Fibroblast of skin of scalp (primary cell): Measurements from ENCODE around the gene MRM2. TPM values are rescaled to one million over a fixed set of nuclear protein-coding genes. Genes with fewer than 3 reads are reported as not detected.
"Not testable (repeated sequence)": the region's sequence is repeated elsewhere in the genome, so short reads cannot be mapped to it uniquely, and the experiment has no call there.

Source experiments
- DNase-seq: peaks from one replicate; pipeline ENCODE4 v3.0.0-alpha.2; 2013
- polyA plus RNA-seq, 2 experiments: library from polyadenylated mRNA; unstranded; fragments of 120-200 nt; gene quantifications; one replicate each; pipeline ENCODE4 v1.2.1, GENCODE V29; 2013; ENCODE audit not compliant: insufficient read length in 2 of 2

Gene MRM2
- polyA plus RNA-seq (2013, experiment 1 of 2; ENCODE audit: insufficient read length) = 25.6 TPM
- polyA plus RNA-seq (2013, experiment 2 of 2; ENCODE audit: insufficient read length) = 24.3 TPM

DNA sequence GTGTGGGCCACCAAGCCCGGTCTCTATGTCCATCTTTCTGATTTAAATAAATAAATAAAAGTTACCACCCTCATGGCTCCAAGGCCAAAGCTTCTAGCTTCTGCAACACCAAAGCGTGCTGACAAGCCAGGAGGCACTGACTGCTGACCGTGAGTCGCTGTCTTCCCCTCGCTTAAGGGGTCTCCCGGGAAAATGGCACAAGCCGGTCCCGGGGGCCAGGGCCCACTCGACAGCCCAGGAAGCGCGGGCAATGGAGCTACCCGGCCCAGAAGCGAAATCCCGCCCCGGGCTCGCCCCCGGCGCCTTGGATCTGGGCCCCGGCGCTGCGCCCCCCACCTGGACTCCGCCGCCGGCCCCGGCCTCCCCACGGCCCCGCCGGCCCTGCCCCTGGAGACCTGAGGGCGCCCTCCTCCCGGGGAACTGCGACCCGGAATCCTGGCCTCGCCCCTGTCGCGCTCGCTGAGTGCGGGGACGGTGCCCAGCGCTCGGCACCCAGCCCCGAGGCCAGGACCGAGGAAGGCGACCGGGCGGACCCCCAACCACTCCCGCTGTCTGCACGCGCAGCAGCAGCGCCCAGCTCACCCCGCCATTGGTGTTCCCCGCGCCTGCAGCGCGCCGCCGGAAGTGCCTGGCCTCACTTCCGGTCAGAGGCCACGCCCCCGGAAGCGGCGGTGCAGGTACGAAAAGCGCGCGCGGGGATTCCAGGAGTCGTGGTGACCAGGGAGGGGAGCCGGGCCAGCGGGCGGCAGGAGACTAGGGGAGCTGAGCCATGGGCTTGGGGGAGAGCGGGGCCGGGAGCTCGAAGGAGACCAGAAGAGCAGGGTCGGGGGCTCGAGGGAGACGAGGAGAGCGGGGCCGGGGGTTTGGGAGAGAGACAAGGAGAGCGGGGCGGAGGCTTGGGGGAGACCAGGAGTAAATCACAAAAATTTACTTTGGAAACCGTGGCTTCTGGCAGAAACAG, at the start of gene MRM2, which contains the start of gene NUDT1:
Gene MRM2, minus strand, starts transcription at position 626 of the 961 bp plus-strand sequence. Its CDS starts 36 bp downstream, at position 590.
Gene NUDT1, plus strand, starts transcription at position 647 of the 961 bp plus-strand sequence. CDS start 2,349 bp downstream, outside the sequence.
- peak; percentile 74 for DNase-seq

DNA sequence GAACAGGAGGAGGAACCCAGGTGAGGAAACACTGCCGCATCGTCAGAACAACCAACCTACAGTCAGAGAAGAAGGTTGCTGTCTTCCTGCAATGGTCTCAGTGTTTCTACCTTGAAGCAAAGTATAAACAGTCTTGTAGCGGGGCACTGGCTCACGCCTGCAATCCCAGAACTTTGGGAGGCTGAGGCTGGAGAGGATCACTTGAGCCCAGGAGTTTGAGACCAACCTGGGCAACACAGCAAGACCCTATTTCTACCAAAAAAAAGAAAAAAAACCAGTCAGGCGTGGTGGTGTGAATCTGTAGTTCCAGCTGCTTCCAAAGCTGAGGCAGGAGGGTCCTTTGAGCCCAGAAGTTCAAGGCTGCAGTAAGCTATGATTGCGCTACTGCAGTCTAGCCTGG, 48.9 kb upstream of the MRM2 start:
- no peak for DNase-seq

DNA sequence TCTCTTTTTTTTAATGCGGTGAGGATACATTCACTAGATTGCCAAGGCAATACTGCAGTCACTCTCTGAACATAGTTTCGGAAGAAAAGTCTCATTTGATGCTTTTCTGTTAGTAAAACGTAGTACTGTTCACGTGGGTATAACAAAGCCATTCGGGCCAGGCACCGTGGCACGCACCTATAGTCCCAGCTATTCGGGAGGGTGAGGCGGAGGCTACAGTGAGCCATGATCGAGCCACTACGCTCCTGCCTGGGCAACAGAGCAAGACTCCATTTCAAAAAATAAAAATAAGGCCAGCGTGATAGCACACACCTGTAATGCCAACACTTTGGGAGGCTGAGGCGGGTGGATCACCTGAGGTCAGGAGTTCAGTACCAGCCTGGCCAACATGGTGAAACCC, 47.6 kb upstream of the MRM2 start:
- DNase-seq = no peak

GRCh38 chr7:2289111-2289586, 47.1 kb upstream of the MRM2 start:
- no peak for DNase-seq

GRCh38 chr7:2288503-2288902, 46.5 kb upstream of the MRM2 start:
- no peak for DNase-seq

- DNase-seq = no peak
These were observed 45.7 kb upstream of the MRM2 start for GRCh38 chr7:2287745-2288144.

DNA sequence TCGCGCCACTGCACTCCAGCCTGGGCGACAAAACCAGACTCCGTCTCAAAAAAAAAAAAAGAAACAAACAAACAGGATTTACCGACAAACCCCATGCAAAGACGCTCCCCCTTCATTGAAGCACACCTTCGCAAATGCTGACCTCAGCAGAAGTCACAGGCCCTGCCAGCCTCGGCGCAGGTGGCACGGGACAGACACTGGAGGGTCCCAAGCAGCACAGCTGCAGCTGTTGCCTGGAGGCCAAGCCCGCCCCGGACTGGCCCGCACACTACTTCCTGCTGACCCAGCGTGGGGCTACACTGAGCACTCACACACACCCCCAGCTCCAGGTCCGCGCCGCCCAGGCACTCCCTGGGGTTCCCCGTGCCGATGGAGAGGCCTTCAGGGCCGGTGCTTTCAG, 41.1 kb upstream of the MRM2 start:
- DNase-seq = no peak

DNA sequence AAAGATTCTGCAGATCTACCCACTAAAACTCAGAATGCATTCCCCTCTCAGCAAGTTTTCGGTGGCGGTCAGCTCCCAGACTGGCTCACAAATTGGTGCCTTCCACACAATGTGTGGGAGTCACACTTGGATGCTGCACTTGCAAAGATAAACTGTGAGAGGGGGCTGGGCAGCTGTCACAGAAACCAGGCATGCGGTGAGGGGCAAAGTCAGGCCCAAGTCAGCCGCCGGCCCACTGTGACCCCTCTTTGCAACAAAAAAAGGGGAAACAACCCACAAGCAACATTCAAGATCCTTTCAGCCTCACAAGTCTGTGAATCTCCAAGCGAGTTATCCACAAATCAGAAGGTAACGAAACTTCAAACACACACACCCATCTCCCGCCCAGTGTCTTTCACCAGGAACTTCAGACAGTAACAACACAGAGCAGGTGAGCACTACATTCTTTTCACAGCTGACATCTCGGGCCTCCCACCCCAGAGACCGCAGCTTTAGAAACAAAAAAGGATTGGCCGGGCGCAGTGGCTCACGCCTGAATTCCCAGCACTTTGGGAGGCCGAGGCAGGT, 40.3 kb upstream of the MRM2 start:
- DNase-seq = no peak

DNA sequence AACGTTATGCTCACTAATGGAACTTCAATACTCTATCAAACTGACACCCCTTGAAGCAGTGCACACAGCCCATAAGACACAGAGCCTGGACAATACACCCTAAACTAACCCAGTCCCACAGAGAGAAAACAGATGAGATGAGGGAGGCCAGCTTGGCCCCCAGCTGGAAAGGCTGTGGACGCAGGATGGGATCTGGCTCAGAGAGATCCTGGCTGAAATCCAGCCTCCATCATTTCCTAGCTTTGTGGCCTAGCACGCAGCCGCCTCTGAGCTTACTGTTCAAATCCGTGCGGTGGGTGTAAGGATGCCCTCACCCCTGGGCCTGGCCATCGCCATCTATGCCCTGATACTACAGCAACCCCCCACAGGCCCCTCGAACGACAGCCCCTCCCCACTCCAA, 39.5 kb upstream of the MRM2 start:
- peak; percentile 31 for DNase-seq

- DNase-seq = no peak
These were observed 38.4 kb upstream of the MRM2 start for GRCh38 chr7:2280424-2280823.

- DNase-seq = no peak
These were observed 37.9 kb upstream of the MRM2 start for GRCh38 chr7:2279896-2280295.

DNA sequence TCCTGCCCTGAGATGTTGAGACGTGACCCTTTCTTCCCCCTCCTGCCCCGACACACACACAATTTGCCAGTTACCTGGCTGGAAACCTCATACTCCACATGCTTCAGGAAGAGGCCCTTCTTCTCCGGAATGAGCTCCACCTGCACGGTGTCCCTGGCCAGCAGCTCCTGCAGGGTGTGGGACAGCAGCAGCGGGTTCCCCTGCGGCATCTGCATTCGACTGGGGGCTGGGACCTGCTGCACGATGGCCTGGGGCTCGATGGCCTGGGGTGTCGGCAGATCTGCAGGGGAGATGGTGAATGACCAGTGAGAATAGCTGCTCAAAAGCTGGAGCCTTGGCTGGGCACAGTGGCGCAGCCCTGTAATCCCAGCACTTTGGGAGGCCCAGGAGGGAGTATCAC, 36.0 kb upstream of the MRM2 start:
- no peak for DNase-seq

DNA sequence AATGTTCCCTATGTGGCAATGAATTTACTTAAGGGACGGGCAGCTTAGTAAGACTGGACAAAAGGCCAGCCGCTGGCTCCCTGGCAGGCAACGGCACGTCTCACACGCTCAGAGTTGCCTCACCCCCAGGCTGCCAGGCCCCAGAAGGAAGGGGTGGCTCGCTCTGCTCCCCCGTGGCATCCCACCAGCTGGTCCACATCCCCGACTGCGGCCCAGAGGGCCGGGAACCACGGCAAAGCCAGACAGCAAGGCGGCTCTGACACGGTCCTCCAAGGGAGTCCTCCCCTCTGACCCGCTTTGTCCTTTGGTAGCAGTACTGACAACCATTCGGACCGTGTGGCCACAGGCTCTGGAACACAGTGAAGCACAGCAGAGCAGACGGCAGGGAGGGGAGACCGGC, 34.1 kb upstream of the MRM2 start:
- DNase-seq = no peak

DNA sequence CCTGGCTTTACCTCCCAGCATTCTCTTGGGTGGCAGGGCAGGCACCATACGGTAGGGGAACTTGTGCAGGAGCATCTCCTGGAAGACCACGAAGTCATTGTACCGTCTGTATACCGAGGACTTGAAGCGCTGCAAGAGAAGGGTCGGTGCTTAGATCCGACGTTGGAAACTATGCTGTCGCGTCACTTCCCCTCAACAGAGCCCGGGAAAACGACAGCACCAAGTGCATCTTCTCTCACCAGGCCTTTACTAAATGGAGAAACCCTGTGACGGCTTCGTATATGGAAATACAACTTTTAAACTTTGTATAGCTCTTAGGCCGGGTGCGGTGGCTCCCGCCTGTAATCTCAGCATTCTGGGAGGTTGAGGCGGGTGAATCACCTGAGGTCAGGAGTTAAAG, 33.1 kb upstream of the MRM2 start:
- no peak for DNase-seq

GRCh38 chr7:2274666-2275065, 32.7 kb upstream of the MRM2 start:
- no peak for DNase-seq

DNA sequence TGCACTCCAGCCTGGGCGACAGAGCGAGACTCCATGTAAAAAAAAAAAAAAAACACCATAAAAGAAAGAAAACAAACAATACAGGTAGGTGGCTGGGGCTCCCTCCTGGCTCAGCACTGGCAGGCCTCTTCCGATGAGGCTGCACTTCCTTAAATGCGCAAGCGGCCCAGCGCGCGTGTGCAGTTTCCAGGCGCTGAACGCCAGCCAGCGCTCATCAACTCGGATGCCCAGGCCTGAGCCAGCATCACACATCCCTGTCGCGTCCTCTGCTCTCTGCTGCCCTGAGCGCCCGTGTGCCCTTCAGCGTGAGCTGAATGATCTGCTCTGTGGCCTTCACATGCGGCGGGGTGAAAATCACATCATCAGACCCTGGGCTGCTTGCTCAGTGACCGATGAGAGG, 31.9 kb upstream of the MRM2 start:
- no peak for DNase-seq

GRCh38 chr7:2272031-2272430, 30.0 kb upstream of the MRM2 start:
- no peak for DNase-seq

GRCh38 chr7:2271273-2272026, 29.4 kb upstream of the MRM2 start:
- no peak for DNase-seq

GRCh38 chr7:2270495-2270894, 28.5 kb upstream of the MRM2 start:
- DNase-seq = no peak

- DNase-seq = no peak
These were observed 28.0 kb upstream of the MRM2 start for GRCh38 chr7:2269991-2270460.

DNA sequence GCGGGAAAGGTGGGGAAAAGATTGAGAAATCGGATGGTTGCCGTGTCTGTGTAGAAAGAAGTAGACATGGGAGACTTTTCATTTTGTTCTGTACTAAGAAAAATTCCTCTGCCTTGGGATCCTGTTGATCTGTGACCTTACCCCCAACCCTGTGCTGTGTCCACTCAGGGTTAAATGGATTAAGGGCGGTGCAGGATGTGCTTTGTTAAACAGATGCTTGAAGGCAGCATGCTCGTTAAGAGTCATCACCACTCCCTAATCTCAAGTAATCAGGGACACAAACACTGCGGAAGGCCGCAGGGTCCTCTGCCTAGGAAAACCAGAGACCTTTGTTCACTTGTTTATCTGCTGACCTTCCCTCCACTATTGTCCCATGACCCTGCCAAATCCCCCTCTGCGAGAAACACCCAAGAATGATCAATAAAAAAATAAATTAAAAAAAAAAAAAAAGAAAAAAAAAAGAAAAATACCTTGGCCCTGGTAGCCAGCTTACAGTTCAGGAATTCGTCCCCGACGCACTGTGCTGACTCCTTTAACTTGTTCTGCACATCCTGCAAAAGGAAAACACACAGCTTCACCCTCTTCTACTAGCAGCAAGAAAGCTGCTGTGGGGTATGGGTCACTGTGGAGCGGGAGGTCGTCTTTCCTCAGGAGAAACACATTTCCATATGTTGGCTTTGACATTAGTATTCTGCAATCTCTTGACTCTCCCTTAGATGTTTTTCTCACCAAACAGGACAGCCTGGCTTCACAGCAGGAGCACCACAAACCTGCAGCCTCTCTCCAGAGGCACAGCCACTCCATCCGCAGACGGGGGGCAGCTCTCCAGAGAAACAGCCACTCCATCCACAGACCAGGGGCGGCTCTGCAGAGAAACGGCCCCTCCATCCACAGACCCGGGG, 27.3 kb upstream of the MRM2 start:
- not testable (repeated sequence) for DNase-seq

- no peak for DNase-seq
These were observed 24.9 kb upstream of the MRM2 start for GRCh38 chr7:2266911-2267310.
